Esophagus squamous epithelium (tissue), 5 donors: Measurements from ENCODE around the gene MNS1. TPM values are rescaled to one million over a fixed set of nuclear protein-coding genes. Genes with fewer than 3 reads are reported as not detected.
"Not testable (repeated sequence)": the region's sequence is repeated elsewhere in the genome, so short reads cannot be mapped to it uniquely, and the experiment has no call there.

Experiments used
- DNase-seq: peaks from one replicate; lab custom pipeline; 2025; lab: John Stamatoyannopoulos, UW
- H3K27ac ChIP-seq, 4 donors: fragments of 200-600 bp; sonication (generic); one replicate each; pipeline ENCODE4 v1.5.1; 2016 to 2019; ENCODE audit warnings: mild to moderate bottlenecking in 1 of 4
- H3K27me3 ChIP-seq, 4 donors: fragments of 200-600 bp; sonication (generic); 1 replicate in 3 of 4; 2 replicates in 1 of 4; pipeline versions ENCODE4 v1.5.1 to v1.6.0; 2017 to 2021; ENCODE audit warnings: antibody characterized with exemption in 1 of 4
- H3K36me3 ChIP-seq, 3 donors: fragments of 200-600 bp; sonication (generic); one replicate each; pipeline ENCODE4 v1.5.1; 2016 to 2019
- H3K4me1 ChIP-seq, 3 donors: fragments of 200-600 bp; sonication (generic); one replicate each; pipeline ENCODE4 v1.5.1; 2017 to 2019
- H3K4me3 ChIP-seq, 4 donors: fragments of 200-600 bp; sonication (generic); 1 replicate in 3 of 4; 2 replicates in 1 of 4; pipeline ENCODE4 v1.5.1; 2016 to 2019; ENCODE audit warnings: mild to moderate bottlenecking in 2 of 4, moderate library complexity in 1 of 4
- H3K9me3 ChIP-seq, 3 donors: fragments of 200-600 bp; sonication (generic); one replicate each; pipeline ENCODE4 v1.5.1; 2016 to 2019
- POLR2A ChIP-seq, 4 donors: fragments of 450-650 bp; IDR thresholded peaks; one replicate each; pipeline ENCODE4 v1.6.1; 2017; ENCODE audit warnings: antibody characterized with exemption in 4 of 4, mild to moderate bottlenecking in 4 of 4, moderate library complexity in 3 of 4
- WGBS, 2 donors: methylation state at CpG; one replicate each; pipeline ENCODE4 v1.1.5; 2018; 5-methylcytosine and 5-hydroxymethylcytosine counted together
- intact Hi-C: fragments of 100-400 bp; cut with DNase I; formaldehyde crosslinking; loops from one replicate; pipeline ENCODE4 v1.15.0; 2022
- total RNA-seq, 4 donors: library from RNA; depleted of rRNA; stranded (reverse); fragments of >200 nt; gene quantifications; one replicate each; pipeline ENCODE4 v1.1.0, GENCODE V29; 2016
- TF ChIP-seq, protein P1 (sequence below), 6 experiments: fragments of 450-650 bp in 4 of 6; fragments of 200-600 bp in 2 of 6; sonication (generic) in 2 of 6; IDR thresholded peaks; one replicate each; pipeline ENCODE4 v1.5.1; 2016 to 2019; ENCODE audit warnings: antibody characterized with exemption in 6 of 6, mild to moderate bottlenecking in 4 of 6, moderate library complexity in 4 of 6
- donor health status: DM: yes; HTN: yes; CAD: no.

MNS1 gene
- total RNA-seq, 4 donors from 2014 or later, result 0.57 to 1.1 (median 0.98) TPM

DNA sequence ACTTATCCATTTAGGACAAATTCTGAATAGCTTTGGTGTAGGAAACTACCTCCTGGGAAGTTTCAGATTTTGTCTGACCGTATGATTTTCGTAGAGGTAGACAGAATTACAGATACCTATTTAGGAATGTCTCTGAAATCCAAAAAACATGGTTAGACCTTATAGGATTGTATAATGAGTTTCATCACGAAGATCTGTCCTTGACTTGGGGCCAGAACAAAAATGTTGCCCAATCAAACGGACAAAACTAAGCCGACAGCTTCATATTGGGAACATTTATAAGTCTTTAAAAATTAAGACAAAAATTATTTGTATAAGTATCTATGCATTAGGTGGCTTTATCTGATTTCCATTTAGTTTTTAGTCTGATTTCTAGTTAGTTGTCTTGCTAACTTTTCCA lies 32.6 kb downstream of the MNS1 start:
- 92% methylated on average over 5 of the region's 5 CpGs for WGBS, 2 donors

DNA sequence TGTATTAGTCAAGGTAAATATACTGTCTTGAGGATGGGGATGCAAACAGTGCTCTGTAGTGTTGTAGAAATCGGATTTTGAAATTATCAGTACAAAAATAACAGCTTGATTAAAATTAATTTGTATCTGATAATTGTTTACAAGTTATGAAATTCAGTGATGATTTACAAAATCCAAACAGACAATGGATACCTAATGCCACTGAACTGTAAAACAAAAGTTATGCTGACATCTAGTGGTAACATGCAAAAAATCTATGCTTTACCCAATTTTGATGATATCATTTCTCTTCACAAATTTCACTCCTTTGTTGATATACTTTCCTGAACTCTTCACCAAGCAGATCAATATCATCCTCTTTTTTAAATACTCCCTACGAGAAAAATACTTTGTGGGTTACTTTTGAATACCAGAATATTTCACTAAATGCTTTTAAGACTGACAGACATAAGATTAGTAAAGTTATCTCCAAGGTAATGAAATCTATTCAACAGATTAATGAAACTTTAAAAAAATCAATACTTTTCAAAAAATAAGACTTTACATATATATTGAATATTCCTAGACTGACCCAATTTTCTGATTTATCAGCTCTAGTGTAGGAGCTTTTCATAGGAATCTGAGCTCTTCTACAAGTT lies 36.0 kb downstream of the MNS1 start:
- intact Hi-C loops, result loop anchor here (5.0 kb wide), 1 partner anchor 182 kb away; no protein-coding TSS in a partner anchor
- DNase-seq, result no peak
- peaks cover 0 to 19% (median 0%) of the 10 kb centered on the region in 3 donors for H3K36me3 ChIP-seq
- no peaks in the 10 kb centered on the region for H3K4me1 ChIP-seq
- WGBS, 2 donors, result 13 to 16% methylated on average over 2 of the region's 2 CpGs
- H3K9me3 ChIP-seq, result no peaks in the 10 kb centered on the region
- no peak overlapping the region for H3K27ac ChIP-seq
- H3K4me3 ChIP-seq, result no peak overlapping the region
- H3K27me3 ChIP-seq, result no peaks in the 10 kb centered on the region
- TF ChIP-seq POLR2A (IDR thresholded peaks at IDR 0.05), result no peak
- TF ChIP-seq, protein P1, sequence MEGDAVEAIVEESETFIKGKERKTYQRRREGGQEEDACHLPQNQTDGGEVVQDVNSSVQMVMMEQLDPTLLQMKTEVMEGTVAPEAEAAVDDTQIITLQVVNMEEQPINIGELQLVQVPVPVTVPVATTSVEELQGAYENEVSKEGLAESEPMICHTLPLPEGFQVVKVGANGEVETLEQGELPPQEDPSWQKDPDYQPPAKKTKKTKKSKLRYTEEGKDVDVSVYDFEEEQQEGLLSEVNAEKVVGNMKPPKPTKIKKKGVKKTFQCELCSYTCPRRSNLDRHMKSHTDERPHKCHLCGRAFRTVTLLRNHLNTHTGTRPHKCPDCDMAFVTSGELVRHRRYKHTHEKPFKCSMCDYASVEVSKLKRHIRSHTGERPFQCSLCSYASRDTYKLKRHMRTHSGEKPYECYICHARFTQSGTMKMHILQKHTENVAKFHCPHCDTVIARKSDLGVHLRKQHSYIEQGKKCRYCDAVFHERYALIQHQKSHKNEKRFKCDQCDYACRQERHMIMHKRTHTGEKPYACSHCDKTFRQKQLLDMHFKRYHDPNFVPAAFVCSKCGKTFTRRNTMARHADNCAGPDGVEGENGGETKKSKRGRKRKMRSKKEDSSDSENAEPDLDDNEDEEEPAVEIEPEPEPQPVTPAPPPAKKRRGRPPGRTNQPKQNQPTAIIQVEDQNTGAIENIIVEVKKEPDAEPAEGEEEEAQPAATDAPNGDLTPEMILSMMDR (IDR thresholded peaks at IDR 0.05), result peak; percentile 24 to 68 (median 44)

More for the DNA sequence above, 32.6 kb downstream of the MNS1 start:
- Histone ChIP-seq H3K36me3 (peaks cover 0 to 7% (median 0%) of the 10 kb centered on the region in 3 donors), H3K9me3 (no peaks in the 10 kb centered on the region), H3K4me3 (no peak overlapping the region), H3K27me3 (no peaks in the 10 kb centered on the region), H3K4me1 (no peaks in the 10 kb centered on the region), H3K27ac (no peak overlapping the region)
- intact Hi-C loops, result no loop called here
- no peak for TF ChIP-seq POLR2A (IDR thresholded peaks at IDR 0.05)
- TF ChIP-seq, protein P1 (IDR thresholded peaks at IDR 0.05), result no peak
- no peak for DNase-seq

DNA sequence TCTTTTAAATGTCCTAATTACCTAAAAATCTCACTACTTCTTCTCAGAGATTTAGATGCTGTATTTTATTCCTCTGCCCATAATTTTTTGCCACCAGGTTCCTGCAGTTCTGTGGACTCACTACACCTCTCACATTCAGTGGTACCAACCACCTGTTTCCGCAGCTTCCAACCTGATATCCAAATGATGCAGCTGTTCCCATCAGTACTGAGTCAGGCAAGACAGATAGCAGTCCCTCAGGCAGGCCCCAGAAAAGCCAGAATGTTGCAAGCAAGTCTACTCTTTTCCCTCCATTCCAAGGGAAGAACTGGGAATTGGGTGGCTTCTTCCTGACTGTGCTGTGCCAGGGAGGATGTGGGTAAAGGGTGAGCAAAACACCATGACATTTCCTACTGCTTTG lies 39.0 kb downstream of the MNS1 start:
- no peak for TF ChIP-seq POLR2A (IDR thresholded peaks at IDR 0.05)
- TF ChIP-seq, protein P1 (IDR thresholded peaks at IDR 0.05), result no peak
- H3K27me3 ChIP-seq, result no peaks in the 10 kb centered on the region
- intact Hi-C loops, result loop anchor here (5.0 kb wide), 1 partner anchor 179 kb away; no protein-coding TSS in a partner anchor
- no peaks in the 10 kb centered on the region for H3K9me3 ChIP-seq
- no peaks in the 10 kb centered on the region for H3K4me1 ChIP-seq
- H3K4me3 ChIP-seq, result no peak overlapping the region
- peaks cover 0 to 19% (median 0%) of the 10 kb centered on the region in 3 donors for H3K36me3 ChIP-seq
- DNase-seq, result no peak
- WGBS, 2 donors, result 100% methylated on average over 1 of the region's 1 CpG
- H3K27ac ChIP-seq, result no peak overlapping the region

DNA sequence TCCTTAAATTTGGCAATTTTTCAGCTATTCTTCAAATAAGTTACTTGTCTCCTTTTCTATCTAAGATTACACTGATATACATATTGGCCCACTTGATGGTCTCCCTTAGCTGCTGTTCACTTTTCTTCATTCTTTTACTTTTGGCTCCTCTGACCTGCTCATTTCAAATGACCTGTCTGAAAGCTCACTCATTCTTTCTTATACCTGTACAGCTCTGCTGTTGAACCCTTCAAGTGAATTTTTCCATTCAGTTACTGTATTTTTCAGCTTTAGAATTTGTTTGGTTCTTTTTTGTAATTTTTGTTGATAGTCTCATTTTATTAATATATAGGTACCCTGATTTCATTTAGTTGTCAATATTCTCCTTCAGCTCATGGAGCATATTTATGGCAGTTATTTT lies 39.7 kb downstream of the MNS1 start:
- Histone ChIP-seq H3K9me3 (no peaks in the 10 kb centered on the region), H3K27me3 (no peaks in the 10 kb centered on the region), H3K27ac (no peak overlapping the region), H3K36me3 (peaks cover 0 to 15% (median 0%) of the 10 kb centered on the region in 3 donors), H3K4me1 (no peaks in the 10 kb centered on the region), H3K4me3 (no peak overlapping the region)
- intact Hi-C loops, result loop anchor here (5.0 kb wide), 1 partner anchor 178 kb away; no protein-coding TSS in a partner anchor
- no peak for TF ChIP-seq POLR2A (IDR thresholded peaks at IDR 0.05)
- TF ChIP-seq, protein P1 (IDR thresholded peaks at IDR 0.05), result no peak
- no peak for DNase-seq

DNA sequence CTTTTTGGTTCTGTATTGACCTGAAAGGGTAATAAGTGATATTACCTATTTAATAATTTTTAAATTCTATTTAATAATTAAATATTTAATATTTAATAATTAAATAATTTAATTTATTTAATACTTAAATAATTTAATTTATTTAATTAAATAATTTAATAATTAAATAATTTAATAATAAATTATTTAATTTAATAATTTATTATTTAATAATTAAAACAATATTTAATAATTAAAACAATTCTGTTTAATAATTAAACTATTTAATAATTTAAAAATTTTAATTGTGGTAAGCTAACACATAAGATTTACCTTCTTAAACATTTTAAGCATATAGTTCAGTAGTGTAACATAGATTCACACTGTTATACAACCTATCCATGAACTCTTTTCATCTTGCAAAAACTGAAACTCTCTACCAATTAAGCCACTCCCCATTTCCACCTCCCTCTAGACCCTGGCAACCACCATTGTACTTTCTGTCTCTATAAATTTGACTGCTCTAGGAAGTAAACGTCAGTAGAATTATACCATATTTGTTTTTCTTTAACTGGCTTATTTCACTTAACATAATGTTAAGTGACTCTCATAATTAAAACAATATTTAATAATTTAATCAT lies 51.7 kb downstream of the MNS1 start:
- H3K4me3 ChIP-seq, H3K27ac ChIP-seq, H3K9me3 ChIP-seq, H3K27me3 ChIP-seq, DNase-seq, H3K4me1 ChIP-seq, H3K36me3 ChIP-seq, intact Hi-C loops: not testable (repeated sequence)
- 83 to 100% methylated on average over 1 of the region's 1 CpG for WGBS, 2 donors
